GM18951 (cell line): ENCODE data around the gene CYP27B1.

Source experiments
- POLR2A ChIP-seq: IDR thresholded peaks from 4 replicates; pipeline ENCODE4 v1.6.1; 2011; ENCODE audit warnings: mild to moderate bottlenecking; ENCODE audit not compliant: insufficient read length, insufficient read depth; ENCODE audit errors: extremely low read depth
- in situ Hi-C: fragments of 300-500 bp; cut with MboI; formaldehyde crosslinking; loops from one replicate; pipeline ENCODE4 v1.12.0; 2022; ENCODE audit warnings: low sequenced_read_pairs, mixed read lengths, inconsistent platforms; ENCODE audit not compliant: unreplicated experiment

The CYP27B1 gene

GRCh38 chr12:57766464-57767304 is at the start of gene CYP27B1:
Gene CYP27B1, minus strand, starts transcription at chr12:57767078. Its CDS starts 37 bp downstream, at chr12:57767041.
- no peak for TF ChIP-seq POLR2A

GRCh38 chr12:57816001-57816854 is 49.4 kb upstream of the CYP27B1 start:
- in situ Hi-C loops, result no loop called here
- TF ChIP-seq POLR2A, result no peak

More at GRCh38 chr12:57766464-57767304, at the start of gene CYP27B1:
- in situ Hi-C loops, result no loop called here

GRCh38 chr12:57815177-57816000 is 48.5 kb upstream of the CYP27B1 start:
- TF ChIP-seq POLR2A, result no peak
- in situ Hi-C loops, result no loop called here

- no peak for TF ChIP-seq POLR2A
- in situ Hi-C loops, result no loop called here
Measured at GRCh38 chr12:57813971-57814772, 47.3 kb upstream of the CYP27B1 start.

- in situ Hi-C loops, result no loop called here
- TF ChIP-seq POLR2A, result no peak
Measured at GRCh38 chr12:57813111-57813970, 46.5 kb upstream of the CYP27B1 start.

GRCh38 chr12:57811028-57811755 is 44.3 kb upstream of the CYP27B1 start:
- in situ Hi-C loops, result no loop called here
- TF ChIP-seq POLR2A, result no peak

GRCh38 chr12:57810450-57810849 is 43.6 kb upstream of the CYP27B1 start:
- no peak for TF ChIP-seq POLR2A
- in situ Hi-C loops, result no loop called here

- in situ Hi-C loops, result no loop called here
- TF ChIP-seq POLR2A, result no peak
Measured at GRCh38 chr12:57809425-57809824, 42.5 kb upstream of the CYP27B1 start.

- TF ChIP-seq POLR2A, result no peak
- in situ Hi-C loops, result no loop called here
Measured at GRCh38 chr12:57808351-57808750, 41.5 kb upstream of the CYP27B1 start.

GRCh38 chr12:57807285-57807684 is 40.4 kb upstream of the CYP27B1 start:
- in situ Hi-C loops, result no loop called here
- TF ChIP-seq POLR2A, result no peak

- in situ Hi-C loops, result no loop called here
- TF ChIP-seq POLR2A, result no peak
Measured at GRCh38 chr12:57806677-57807076, 39.8 kb upstream of the CYP27B1 start.
